ENCODE results near the gene FZD4. TPM values are rescaled to one million over a fixed set of nuclear protein-coding genes. Genes with fewer than 3 reads are reported as not detected.

The FZD4 gene
- total and polyA plus RNA-seq, 10 of the 15 experiments (the other 5 are each of a cell fraction or from before 2014, with no cell fraction given): under 0.01 to 0.13 (median 0.01) TPM; not detected in 6

GRCh38 chr11:86938900-86939880, 16.0 kb downstream of the FZD4 start (continued):
- no peak for TF ChIP-seq BCLAF1 (IDR thresholded peaks at IDR 0.05)
- no peak for TF ChIP-seq LARP7 (IDR thresholded peaks at IDR 0.05)
- no peak for TF ChIP-seq BCL3 (IDR thresholded peaks at IDR 0.05; ENCODE audit: borderline replicate concordance, insufficient read depth, low read depth, low read length, poor library complexity, severe bottlenecking)
- no peak for TF ChIP-seq IRF3 (IDR thresholded peaks at IDR 0.05)
- TF ChIP-seq SMC3 (IDR thresholded peaks at IDR 0.05; ENCODE audit: borderline replicate concordance, low read length): peak; percentile 45; the same call in 1 of the 2 replicates
- no peak for TF ChIP-seq GABPA (IDR thresholded peaks at IDR 0.05; ENCODE audit: low read depth)

All from GM12878 (cell line).